H1 (cell line): ENCODE data around the gene CERS3. TPM values are rescaled to one million over a fixed set of nuclear protein-coding genes. Genes with fewer than 3 reads are reported as not detected.

Experiments
- CTCF ChIA-PET: fragments of 300-600 bp; sonication (Branson Sonifier 250); formaldehyde crosslinking; loops from one replicate; lab custom pipeline; 2021; ENCODE audit not compliant: partially characterized antibody; lab: Charles Lee
- POLR2A ChIA-PET: fragments of 300-600 bp; sonication (Branson Sonifier 250); formaldehyde crosslinking; loops from one replicate; lab custom pipeline; 2021; ENCODE audit warnings: inconsistent platforms; ENCODE audit not compliant: partially characterized antibody; lab: Charles Lee
- DNase-seq, 2 experiments: peaks; one replicate each; pipeline versions ENCODE4 v3.0.0 to v3.0.0-alpha.2; 2010 to 2022; ENCODE audit warnings: low spot score in 2 of 2, low read depth in 1 of 2, mixed read lengths in 1 of 2
- FAIRE-seq: peaks from 2 replicates; lab custom pipeline; 2011; peaks lifted over from hg19 to GRCh38; lab: Jason Lieb, UNC
- H2AFZ ChIP-seq: 2 replicates; pipeline ENCODE4 v1.8.1; 2012; ENCODE audit warnings: low read length, inconsistent platforms
- H2AK5ac ChIP-seq: 2 replicates; pipeline ENCODE4 v1.6.1; 2013; ENCODE audit warnings: low read depth, low read length
- H2BK120ac ChIP-seq: replicated peaks from 2 replicates; pipeline ENCODE3; 2013; ENCODE audit warnings: low read depth, low read length, inconsistent platforms
- H2BK12ac ChIP-seq: 2 replicates; pipeline ENCODE4 v1.6.1; 2013; ENCODE audit warnings: low read depth, low read length
- H2BK15ac ChIP-seq: 2 replicates; pipeline ENCODE4 v1.6.1; 2013; ENCODE audit warnings: low read length
- H2BK20ac ChIP-seq: 2 replicates; pipeline ENCODE4 v1.6.1; 2013; ENCODE audit warnings: low read length
- H2BK5ac ChIP-seq: 2 replicates; pipeline ENCODE4 v1.6.1; 2013; ENCODE audit warnings: low read depth, low read length
- H3K14ac ChIP-seq: 2 replicates; pipeline ENCODE4 v1.6.1; 2013; ENCODE audit warnings: inconsistent platforms; ENCODE audit not compliant: insufficient read length
- H3K18ac ChIP-seq: 2 replicates; pipeline ENCODE4 v1.6.1; 2013; ENCODE audit warnings: low read length; ENCODE audit errors: extremely low read depth
- H3K23ac ChIP-seq: 2 replicates; pipeline ENCODE4 v1.6.1; 2013; ENCODE audit warnings: inconsistent platforms; ENCODE audit not compliant: insufficient read length
- H3K23me2 ChIP-seq: 2 replicates; pipeline ENCODE4 v1.6.1; 2013; ENCODE audit warnings: low read depth, low read length
- H3K27ac ChIP-seq: 2 replicates; pipeline ENCODE4 v1.6.1; 2011; ENCODE audit warnings: low read depth, low read length, inconsistent platforms
- H3K27me3 ChIP-seq, 4 experiments: replicated peaks in 1 of 4; 1 replicate in 1 of 4; 2 replicates in 3 of 4; pipeline versions ENCODE4 v1.6.1 to v1.8.1; 2011 to 2013; ENCODE audit warnings: low read length in 3 of 4, mild to moderate bottlenecking in 3 of 4, inconsistent platforms in 2 of 4, mixed read lengths in 2 of 4, moderate library complexity in 1 of 4; ENCODE audit not compliant: control insufficient read depth in 3 of 4, insufficient read depth in 3 of 4; ENCODE audit errors: extremely low read depth in 1 of 4
- H3K36me3 ChIP-seq, 4 experiments: 2 replicates each; pipeline versions ENCODE4 v1.6.1 to v1.8.1; 2011 to 2013; ENCODE audit warnings: mild to moderate bottlenecking in 4 of 4, low read length in 3 of 4, moderate library complexity in 2 of 4, control low read depth in 1 of 4, inconsistent platforms in 1 of 4; ENCODE audit not compliant: insufficient read depth in 4 of 4, control insufficient read depth in 2 of 4
- H3K4ac ChIP-seq: replicated peaks from 2 replicates; pipeline ENCODE3; 2013; ENCODE audit warnings: low read length, low read depth, mixed read lengths, inconsistent platforms; ENCODE audit not compliant: insufficient read length
- H3K4me1 ChIP-seq, 4 experiments: replicated peaks in 1 of 4; 1 replicate in 1 of 4; 2 replicates in 3 of 4; pipeline versions ENCODE4 v1.6.1 to v1.8.1; 2011 to 2013; ENCODE audit warnings: low read length in 3 of 4, inconsistent platforms in 2 of 4, mixed read lengths in 1 of 4; ENCODE audit not compliant: insufficient read depth in 4 of 4, control insufficient read depth in 3 of 4
- H3K4me2 ChIP-seq, 2 experiments: 2 replicates each; pipeline versions ENCODE4 v1.6.1 to v1.8.1; 2011 to 2013; ENCODE audit warnings: low read depth in 2 of 2, low read length in 2 of 2, control low read depth in 1 of 2, inconsistent platforms in 1 of 2, mild to moderate bottlenecking in 1 of 2; ENCODE audit not compliant: insufficient read depth in 1 of 2
- H3K4me3 ChIP-seq, 4 experiments: fragments of 200-600, 300-600 bp in 1 of 4; sonication (generic), shearing (Covaris generic), sonication (Bioruptor Twin) in 1 of 4; 2 replicates each; pipeline versions ENCODE4 v1.5.1 to v1.8.1; 2011 to 2016; ENCODE audit warnings: low read length in 4 of 4, low read depth in 3 of 4, control low read depth in 2 of 4, inconsistent platforms in 2 of 4, mild to moderate bottlenecking in 2 of 4, mixed read lengths in 1 of 4, moderate library complexity in 1 of 4; ENCODE audit not compliant: insufficient read depth in 2 of 4; ENCODE audit errors: extremely low read depth in 1 of 4
- H3K56ac ChIP-seq: replicated peaks from 2 replicates; pipeline ENCODE3; 2013; ENCODE audit warnings: low read depth, mild to moderate bottlenecking, mixed read lengths, low read length, inconsistent platforms; ENCODE audit not compliant: insufficient read length
- H3K79me1 ChIP-seq: 2 replicates; pipeline ENCODE4 v1.6.1; 2013; ENCODE audit warnings: low read depth, low read length, control low read depth
- H3K79me2 ChIP-seq, 2 experiments: 2 replicates each; pipeline versions ENCODE4 v1.6.1 to v1.8.1; 2012 to 2013; ENCODE audit warnings: low read length in 2 of 2, mild to moderate bottlenecking in 2 of 2, inconsistent platforms in 1 of 2; ENCODE audit not compliant: insufficient read depth in 2 of 2, control insufficient read depth in 1 of 2
- H3K9ac ChIP-seq, 4 experiments: replicated peaks in 1 of 4; 1 replicate in 1 of 4; 2 replicates in 3 of 4; pipeline versions ENCODE4 v1.6.1 to v1.8.1; 2011 to 2013; ENCODE audit warnings: low read depth in 3 of 4, low read length in 3 of 4, control low read depth in 2 of 4, mild to moderate bottlenecking in 2 of 4, moderate library complexity in 2 of 4, inconsistent platforms in 1 of 4; ENCODE audit errors: extremely low read depth in 1 of 4
- H3K9me3 ChIP-seq, 2 experiments: 2 replicates each; pipeline versions ENCODE4 v1.6.1 to v1.8.1; 2012 to 2013; ENCODE audit warnings: mild to moderate bottlenecking in 2 of 2, moderate library complexity in 2 of 2, control low read depth in 1 of 2, inconsistent platforms in 1 of 2, low read depth in 1 of 2, low read length in 1 of 2, mixed read lengths in 1 of 2; ENCODE audit not compliant: insufficient read depth in 2 of 2
- H4K20me1 ChIP-seq, 2 experiments: replicated peaks in 1 of 2; 2 replicates each; pipeline versions ENCODE3 to v1.8.1; 2011 to 2013; ENCODE audit warnings: inconsistent platforms in 2 of 2, low read length in 2 of 2, mild to moderate bottlenecking in 1 of 2; ENCODE audit not compliant: insufficient read depth in 2 of 2, control insufficient read depth in 1 of 2
- H4K5ac ChIP-seq: 2 replicates; pipeline ENCODE4 v1.6.1; 2013; ENCODE audit warnings: low read length, low read depth, mixed read lengths, inconsistent platforms; ENCODE audit not compliant: insufficient read length
- H4K8ac ChIP-seq: 2 replicates; pipeline ENCODE4 v1.8.0; 2013; ENCODE audit warnings: mild to moderate bottlenecking, moderate library complexity, low read length, inconsistent platforms; ENCODE audit not compliant: insufficient read depth; ENCODE audit errors: extremely low read depth
- H4K91ac ChIP-seq: replicated peaks from 2 replicates; pipeline ENCODE3; 2013; ENCODE audit warnings: low read length, mixed read lengths, inconsistent platforms; ENCODE audit not compliant: insufficient read length
- BACH1 ChIP-seq: IDR thresholded peaks from 2 replicates; pipeline ENCODE4 v1.6.1; 2012; ENCODE audit warnings: low read length, improper control_type of control experiment
- BCL11A ChIP-seq, 2 experiments: IDR thresholded peaks; one replicate each; pipeline ENCODE4 v1.6.1; 2011; ENCODE audit warnings: low read depth in 2 of 2, low read length in 2 of 2, mild to moderate bottlenecking in 2 of 2
- BRCA1 ChIP-seq: IDR thresholded peaks from 2 replicates; pipeline ENCODE4 v1.6.1; 2012; ENCODE audit warnings: low read depth, low read length, improper control_type of control experiment
- EGR1 ChIP-seq: IDR thresholded peaks from 2 replicates; pipeline ENCODE4 v1.6.1; 2011; ENCODE audit warnings: low read depth, low read length, borderline replicate concordance
- GABPA ChIP-seq: IDR thresholded peaks from 2 replicates; pipeline ENCODE4 v1.6.1; 2011; ENCODE audit warnings: mild to moderate bottlenecking, low read length, moderate library complexity, borderline replicate concordance; ENCODE audit not compliant: insufficient read depth
- GTF2F1 ChIP-seq: IDR thresholded peaks from 2 replicates; pipeline ENCODE4 v1.6.1; 2012; ENCODE audit warnings: low read depth, low read length, improper control_type of control experiment, borderline replicate concordance
- JUND ChIP-seq: IDR thresholded peaks from 2 replicates; pipeline ENCODE4 v1.6.1; 2011; ENCODE audit warnings: mild to moderate bottlenecking, improper control_type of control experiment, low read length
- KDM4A ChIP-seq: IDR thresholded peaks from one replicate; pipeline ENCODE4 v1.7.1; 2012; ENCODE audit warnings: low read depth, mild to moderate bottlenecking, moderate library complexity, low read length, inconsistent platforms; ENCODE audit not compliant: severe bottlenecking
- KDM5A ChIP-seq: fragments of 200-600 bp; IDR thresholded peaks from 2 replicates; pipeline ENCODE4 v1.7.1; 2012; ENCODE audit warnings: mild to moderate bottlenecking, low read length, inconsistent platforms, mixed read lengths
- NANOG ChIP-seq: IDR thresholded peaks from 2 replicates; pipeline ENCODE4 v1.6.1; 2011; ENCODE audit warnings: low read length, low read depth, mild to moderate bottlenecking, inconsistent platforms; ENCODE audit not compliant: insufficient read depth, poor library complexity, severe bottlenecking
- POU5F1 ChIP-seq: IDR thresholded peaks from 2 replicates; pipeline ENCODE4 v1.6.1; 2011; ENCODE audit warnings: low read depth, mild to moderate bottlenecking, low read length, moderate library complexity
- SIX5 ChIP-seq: IDR thresholded peaks from 2 replicates; pipeline ENCODE4 v1.6.1; 2011; ENCODE audit warnings: mild to moderate bottlenecking, low read depth, low read length
- SP1 ChIP-seq: IDR thresholded peaks from 2 replicates; pipeline ENCODE4 v1.6.1; 2011; ENCODE audit warnings: low read depth, low read length
- ZNF274 ChIP-seq: IDR thresholded peaks from 2 replicates; pipeline ENCODE4 v1.7.0; 2012; ENCODE audit warnings: low read length, borderline replicate concordance; ENCODE audit errors: extremely low read depth
- WGBS, 2 experiments: shearing (Covaris generic) in 1 of 2; methylation state at CpG; one replicate each; pipeline versions ENCODE4 v1.1.6 to v1.1.7; 2013 to 2015; ENCODE audit warnings: low lambda C conversion rate in 2 of 2, mixed read lengths in 2 of 2, inconsistent platforms in 1 of 2, low coverage in 1 of 2, missing lambda C conversion rate in 1 of 2; ENCODE audit not compliant: insufficient replicate concordance in 2 of 2, insufficient coverage in 1 of 2, insufficient read length in 1 of 2; ENCODE audit errors: extremely low coverage in 1 of 2, missing lambda C conversion rate in 1 of 2; 5-methylcytosine and 5-hydroxymethylcytosine counted together
- polyA plus RNA-seq, 7 experiments: library from polyadenylated mRNA; depleted of rRNA in 3 of 7; stranded (reverse) in 5 of 7; unstranded in 2 of 7; fragments of >200 nt in 5 of 7; fragments of 200-250 nt in 2 of 7; gene quantifications; 1 replicate in 5 of 7; 2 replicates in 1 of 7; 4 replicates in 1 of 7; pipeline versions ENCODE4 v1.2.1 to v1.2.3, GENCODE V29; 2011 to 2013; ENCODE audit warnings: missing spikeins in 2 of 7, mixed read lengths in 2 of 7
- total RNA-seq: library from RNA; stranded (reverse); fragmentation: NEBNext Ultra II Directional; extraction: Animal tissue kit (Norgen Biotek cat#: 25700); gene quantifications from 2 replicates; pipeline ENCODE4 v1.2.1, GENCODE V29; 2021
- TF ChIP-seq, protein P1 (sequence below): IDR thresholded peaks from 2 replicates; pipeline ENCODE4 v1.6.1; 2011; ENCODE audit warnings: low read length, improper control_type of control experiment

The CERS3 gene
- total and polyA plus RNA-seq, 2 of the 8 experiments (the other 6 are each of a cell fraction or from before 2014, with no cell fraction given): 0.62 TPM; not detected in 1

DNA sequence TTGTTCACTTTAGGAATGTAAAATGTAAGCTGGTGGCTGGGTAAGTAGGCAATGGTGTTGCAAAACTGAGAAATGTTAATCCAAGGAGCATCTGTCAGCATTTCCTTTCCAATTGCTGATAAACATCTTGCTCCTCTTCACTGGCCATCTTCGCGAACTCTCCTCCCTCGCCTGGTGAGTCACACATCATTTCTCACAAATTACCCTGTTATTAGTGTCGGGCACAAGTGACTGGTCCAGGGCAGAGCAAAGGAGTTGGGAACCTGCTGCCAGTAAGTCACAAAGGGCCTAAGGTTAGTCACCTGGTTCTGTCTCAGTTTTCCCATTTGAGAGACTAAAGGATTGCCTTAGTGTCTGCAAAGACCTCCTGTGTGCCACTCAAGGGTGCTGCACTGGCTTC is 13.0 kb downstream of the CERS3 start:
- H3K36me3 ChIP-seq: no peaks in the 10 kb centered on the region
- H3K18ac ChIP-seq: no peak overlapping the region
- ChIA-PET POLR2A (no interaction called here), CTCF (no interaction called here)
- DNase-seq (no peak), FAIRE-seq (no peak)
- no peak overlapping the region for H2AFZ ChIP-seq
- H4K5ac ChIP-seq: no peak overlapping the region
- no peaks in the 10 kb centered on the region for H3K27me3 ChIP-seq
- no peak overlapping the region for H3K9ac ChIP-seq
- no peak overlapping the region for H3K14ac ChIP-seq
- no peak overlapping the region for H3K4me2 ChIP-seq
- no peaks in the 10 kb centered on the region for H3K79me2 ChIP-seq
- H2AK5ac ChIP-seq: no peak overlapping the region
- H3K56ac ChIP-seq: no peak overlapping the region
- H4K91ac ChIP-seq: no peak overlapping the region
- H4K20me1 ChIP-seq: no peaks in the 10 kb centered on the region
- no peak overlapping the region for H2BK12ac ChIP-seq
- WGBS, 2 experiments: 91% methylated on average over 4 of the region's 4 CpGs; no CpG with 5 or more reads in 1 of the 2 experiments
- no peaks in the 10 kb centered on the region for H3K79me1 ChIP-seq
- no peaks in the 10 kb centered on the region; the same call in 1 of the 2 replicates for H3K23me2 ChIP-seq
- H3K4me3 ChIP-seq: no peak overlapping the region
- H3K4me1 ChIP-seq: no peaks in the 10 kb centered on the region
- H2BK5ac ChIP-seq: no peak overlapping the region
- no peak overlapping the region for H3K27ac ChIP-seq
- H3K9me3 ChIP-seq: peaks cover 57 to 63% of the 10 kb centered on the region in 2 experiments; a peak in 3 of 4 replicates
- H4K8ac ChIP-seq: no peak overlapping the region
- no peak overlapping the region for H2BK15ac ChIP-seq
- no peak overlapping the region for H3K23ac ChIP-seq
- H2BK120ac ChIP-seq: no peak overlapping the region
- H3K4ac ChIP-seq: no peak overlapping the region
- H2BK20ac ChIP-seq: no peak overlapping the region
- TF ChIP-seq EGR1 (no peak), BRCA1 (no peak), SIX5 (no peak), JUND (no peak), SP1 (no peak), GTF2F1 (no peak), BACH1 (no peak), KDM4A (no peak), POU5F1 (no peak), BCL11A (IDR thresholded peaks at IDR 0.05; ENCODE audit: low read depth in 2 of 2, low read length in 2 of 2) (no peak), NANOG (no peak), GABPA (no peak), ZNF274 (no peak), KDM5A (no peak)
- TF ChIP-seq, protein P1, sequence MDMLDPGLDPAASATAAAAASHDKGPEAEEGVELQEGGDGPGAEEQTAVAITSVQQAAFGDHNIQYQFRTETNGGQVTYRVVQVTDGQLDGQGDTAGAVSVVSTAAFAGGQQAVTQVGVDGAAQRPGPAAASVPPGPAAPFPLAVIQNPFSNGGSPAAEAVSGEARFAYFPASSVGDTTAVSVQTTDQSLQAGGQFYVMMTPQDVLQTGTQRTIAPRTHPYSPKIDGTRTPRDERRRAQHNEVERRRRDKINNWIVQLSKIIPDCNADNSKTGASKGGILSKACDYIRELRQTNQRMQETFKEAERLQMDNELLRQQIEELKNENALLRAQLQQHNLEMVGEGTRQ: no peak
